Hematopoietic multipotent progenitor cell treated with erythropoietin and hydrocortisone succinate and interleukin-3 and kit ligand, for 17 days (in vitro differentiated cells): ENCODE results near the gene PRIM1.
A peak's percentile ranks its signal among the peaks of the same experiment; 100 is the strongest.
"Not testable (repeated sequence)": the region's sequence is repeated elsewhere in the genome, so short reads cannot be mapped to it uniquely, and the experiment has no call there.

Source experiments
- DNase-seq: peaks from one replicate; pipeline ENCODE4 v3.0.0-alpha.2; 2015; ENCODE audit warnings: low spot score

PRIM1 gene

GRCh38 chr12:56751712-56752598, at the start of gene PRIM1:
TSS of gene PRIM1 (minus strand) at chr12:56752323. CDS start at chr12:56752298, 25 bp downstream.
- peak; percentile 84 for DNase-seq

DNA sequence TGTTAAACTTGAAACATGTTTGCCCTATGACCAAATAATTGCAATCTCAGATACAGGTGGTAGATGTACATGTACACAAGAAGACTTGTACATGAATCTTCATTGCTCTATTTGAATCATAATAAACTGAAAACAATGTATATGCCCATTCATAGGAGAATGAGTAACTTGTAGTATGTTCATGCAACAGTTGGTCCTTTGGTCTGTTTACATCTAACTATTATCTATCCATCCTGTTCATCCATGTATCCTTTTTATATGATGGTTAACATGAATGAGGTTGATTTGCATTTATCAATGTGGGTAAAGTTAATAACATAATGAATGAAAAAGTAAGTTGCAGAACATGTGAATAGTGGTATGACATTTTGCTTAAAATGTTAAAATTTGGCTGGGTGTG, 48.1 kb upstream of the PRIM1 start:
- DNase-seq = no peak

- not testable (repeated sequence) for DNase-seq
Measured at GRCh38 chr12:56799345-56799744, 47.2 kb upstream of the PRIM1 start.

- not testable (repeated sequence) for DNase-seq
Measured at GRCh38 chr12:56795791-56796190, 43.7 kb upstream of the PRIM1 start.

DNA sequence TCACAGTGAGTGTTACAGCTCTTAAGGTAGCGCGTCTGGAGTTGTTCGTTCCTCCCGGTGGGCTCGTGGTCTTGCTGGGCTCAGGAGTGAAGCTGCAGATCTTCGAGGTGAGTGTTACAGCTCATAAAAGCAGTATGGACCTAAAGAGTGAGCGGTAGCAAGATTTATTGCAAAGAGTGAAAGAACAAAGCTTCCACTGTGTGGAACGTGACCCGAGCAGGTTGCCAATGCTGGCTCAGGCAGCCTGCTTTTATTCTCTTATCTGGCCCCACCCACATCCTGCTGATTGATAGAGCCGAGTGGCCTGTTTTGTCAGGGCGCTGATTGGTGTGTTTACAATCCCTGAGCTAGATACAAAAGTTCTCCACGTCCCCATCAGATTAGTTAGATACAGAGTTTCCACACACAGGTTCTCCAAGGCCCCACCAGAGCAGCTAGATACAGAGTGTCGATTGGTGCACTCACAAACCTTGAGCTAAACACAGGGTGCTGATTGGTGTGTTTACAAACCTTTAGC, 43.0 kb upstream of the PRIM1 start:
- DNase-seq = not testable (repeated sequence)

GRCh38 chr12:56793124-56793523, 41.0 kb upstream of the PRIM1 start:
- DNase-seq = not testable (repeated sequence)

- no peak for DNase-seq
Measured at GRCh38 chr12:56792678-56793077, 40.6 kb upstream of the PRIM1 start.

DNA sequence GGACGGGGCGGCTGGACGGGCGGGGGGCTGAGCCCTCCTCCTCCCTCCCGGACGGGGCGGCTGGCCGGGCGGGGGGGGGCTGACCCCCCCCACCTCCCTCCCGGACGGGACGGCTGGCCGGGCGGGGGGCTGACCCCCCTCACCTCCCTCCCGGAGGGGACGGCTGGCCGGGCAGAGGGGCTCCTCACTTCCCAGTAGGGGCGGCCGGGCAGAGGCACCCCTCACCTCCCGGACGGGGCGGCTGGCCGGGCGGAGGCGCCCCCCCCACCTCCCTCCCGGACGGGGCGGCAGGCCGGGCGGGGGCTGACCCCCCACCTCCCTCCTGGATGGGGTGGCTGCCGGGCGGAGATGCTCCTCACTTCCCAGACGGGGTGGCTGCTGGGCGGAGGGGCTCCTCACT, 37.3 kb upstream of the PRIM1 start:
- not testable (repeated sequence) for DNase-seq

DNA sequence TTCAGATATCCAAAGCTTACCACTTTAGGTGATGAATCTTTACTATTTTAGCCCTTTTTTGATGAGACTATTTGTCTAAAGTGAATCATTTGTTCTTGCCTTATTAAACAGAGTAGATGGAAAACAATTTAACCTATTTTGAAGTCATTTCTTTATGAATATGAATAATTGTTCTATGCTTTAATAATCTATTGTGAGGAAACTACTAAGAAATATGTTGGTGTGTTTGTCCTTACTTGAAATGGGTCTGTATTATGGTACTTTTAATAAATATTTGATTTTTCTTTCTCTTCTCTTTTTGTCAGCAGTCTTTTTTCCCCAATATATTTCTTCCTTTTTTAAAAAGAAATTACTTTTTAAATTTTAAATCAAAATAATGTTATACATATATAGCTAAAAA, 35.4 kb upstream of the PRIM1 start:
- no peak for DNase-seq

- DNase-seq = no peak
Measured at GRCh38 chr12:56785874-56786273, 33.8 kb upstream of the PRIM1 start.

- no peak for DNase-seq
Measured at GRCh38 chr12:56785141-56785865, 33.2 kb upstream of the PRIM1 start.

DNA sequence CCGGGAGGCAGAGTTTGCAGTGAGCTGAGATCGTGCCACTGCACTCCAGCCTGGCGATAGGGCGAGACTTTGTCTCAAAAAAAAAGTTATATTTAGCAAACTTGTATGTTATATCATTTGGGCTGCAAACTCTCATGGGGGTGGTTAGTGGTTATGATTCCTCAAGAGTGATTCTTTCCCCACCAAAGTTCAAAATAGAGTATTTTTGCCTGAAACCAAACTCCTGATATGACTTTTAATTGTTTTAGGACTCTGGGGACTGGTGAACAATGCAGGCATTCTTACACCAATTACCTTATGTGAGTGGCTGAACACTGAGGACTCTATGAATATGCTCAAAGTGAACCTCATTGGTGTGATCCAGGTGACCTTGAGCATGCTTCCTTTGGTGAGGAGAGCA, 29.6 kb upstream of the PRIM1 start:
- DNase-seq = no peak

DNA sequence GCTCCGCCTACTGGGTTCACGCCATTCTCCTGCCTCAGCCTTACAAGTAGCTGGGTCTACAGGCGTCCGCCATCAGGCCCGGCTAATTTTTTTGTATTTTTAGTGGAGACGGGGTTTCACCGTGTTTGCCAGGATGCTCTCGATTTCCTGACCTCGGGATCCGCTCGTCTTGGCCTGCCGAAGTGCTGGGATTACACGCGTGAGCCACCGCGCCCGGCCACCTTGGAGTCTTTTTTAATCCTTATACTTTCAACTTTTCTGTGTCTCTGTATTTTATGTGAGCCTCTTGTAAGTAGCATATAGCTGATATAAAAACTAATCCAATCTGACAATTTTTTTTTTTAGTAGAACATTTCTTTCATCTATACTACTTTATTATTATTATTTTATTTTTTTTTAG, 26.6 kb upstream of the PRIM1 start:
- DNase-seq = no peak

- DNase-seq = no peak
Measured at GRCh38 chr12:56776654-56777053, 24.5 kb upstream of the PRIM1 start.

GRCh38 chr12:56775638-56776037, 23.5 kb upstream of the PRIM1 start:
- DNase-seq = no peak

- DNase-seq = no peak
Measured at GRCh38 chr12:56773113-56773512, 21.0 kb upstream of the PRIM1 start.

- DNase-seq = no peak
Measured at GRCh38 chr12:56772625-56773024, 20.5 kb upstream of the PRIM1 start.

- DNase-seq = no peak
Measured at GRCh38 chr12:56769868-56770267, 17.7 kb upstream of the PRIM1 start.

DNA sequence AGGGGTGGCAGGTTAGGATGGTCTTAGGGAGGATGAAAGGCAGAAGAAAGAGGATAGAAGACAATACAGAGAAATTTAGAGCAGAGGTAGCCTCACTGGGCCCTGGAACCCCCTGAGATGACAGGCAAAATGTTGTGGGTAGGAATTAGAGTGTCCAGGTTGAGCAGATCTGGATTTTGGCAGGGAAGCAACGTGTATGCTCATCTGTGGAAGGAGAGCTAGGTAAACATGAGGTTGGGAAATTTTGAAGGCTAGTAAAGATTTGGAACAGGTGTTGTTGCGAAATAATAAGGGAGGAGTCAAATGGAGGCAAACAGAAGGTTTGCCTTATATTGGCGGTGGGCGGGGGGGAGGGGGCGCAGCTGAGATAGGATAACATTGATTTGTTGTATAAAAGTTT, 16.3 kb upstream of the PRIM1 start:
- no peak for DNase-seq

- no peak for DNase-seq
Measured at GRCh38 chr12:56766535-56766934, 14.4 kb upstream of the PRIM1 start.

DNA sequence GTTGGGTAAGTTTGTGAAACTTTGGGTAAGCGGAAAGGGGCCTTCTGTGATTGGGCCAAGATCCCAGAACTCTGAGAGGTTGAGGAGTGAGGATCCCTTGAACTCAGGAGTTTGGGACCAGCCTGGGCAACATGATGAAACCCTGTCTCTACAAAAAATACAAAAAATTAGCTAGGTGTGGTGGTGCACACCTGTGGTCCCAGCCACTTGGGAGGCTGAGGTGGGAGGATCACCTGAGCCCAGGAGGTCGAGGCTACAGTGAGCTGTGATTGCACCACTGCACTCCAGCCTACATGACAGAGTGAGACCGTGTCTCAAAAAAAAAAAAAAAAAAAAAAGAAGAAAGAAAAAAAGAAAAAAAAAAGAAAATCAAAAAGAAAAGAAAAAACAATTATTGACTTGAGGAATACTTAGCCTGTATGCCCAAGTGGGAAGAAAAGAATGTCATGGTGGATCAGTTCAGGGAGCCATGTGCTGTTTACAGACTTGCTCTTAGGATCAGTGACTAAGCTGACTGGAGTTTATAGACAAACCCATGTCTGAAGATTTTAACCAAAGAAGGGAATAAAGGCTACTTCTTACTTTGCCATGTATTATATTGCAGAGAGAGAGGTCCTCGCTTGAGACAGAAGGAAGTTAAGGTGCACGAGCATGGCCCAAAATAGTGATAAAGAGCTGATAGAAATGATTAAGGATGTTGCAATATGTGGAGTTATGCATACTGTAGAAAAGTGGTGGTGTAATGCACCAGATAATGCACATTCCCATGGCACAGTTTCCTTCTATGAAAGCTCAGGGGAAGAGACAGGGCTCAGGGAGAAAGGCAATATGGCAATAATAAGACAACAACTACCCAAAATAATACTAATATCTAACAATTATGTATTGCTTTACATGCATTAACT, 11.9 kb upstream of the PRIM1 start:
- no peak for DNase-seq

DNA sequence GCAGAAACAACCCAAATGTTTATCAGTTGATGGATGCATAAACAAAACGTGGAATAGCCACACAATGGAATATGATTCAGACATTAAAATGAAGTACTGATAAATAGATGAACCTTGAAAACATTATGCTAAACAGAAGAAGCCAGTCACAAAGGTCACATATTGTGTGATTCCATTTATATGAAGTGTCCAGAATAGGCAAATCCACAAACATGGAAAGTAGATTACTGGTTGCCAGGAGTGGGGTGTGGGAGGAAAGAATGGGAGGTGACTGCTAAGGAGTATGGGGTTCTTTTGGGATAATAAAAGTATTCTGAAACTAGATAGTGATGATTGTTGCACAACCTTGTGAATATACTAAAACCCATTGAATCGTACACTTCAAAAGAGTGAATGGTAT, 9.7 kb upstream of the PRIM1 start:
- DNase-seq = no peak
